Measurements from ENCODE around the gene TDP1. TPM values are rescaled to one million over a fixed set of nuclear protein-coding genes. Genes with fewer than 3 reads are reported as not detected.

Gene TDP1
- total RNA-seq: 1 to 10 TPM; 2.9 to 8.0 (median 7.3) TPM

GRCh38 chr14:89955745-89956660 is at the start of gene TDP1:
Gene TDP1, plus strand, starts transcription at chr14:89955927. Its CDS starts 7,188 bp downstream, at chr14:89963115.
- H3K4me3 ChIP-seq (replicated peaks in 1 of 3): peak within 1 kb of the TSS; percentile 31 to 78 (median 69)
- H3K4me1 ChIP-seq: peaks cover 4 to 6% of the 10 kb centered on the region in 2 donors
- 0 to 1% methylated on average over 42 to 49 of the region's 84 CpGs for WGBS, 2 donors
- peak; percentile 96 to 99 for DNase-seq
- H3K27me3 ChIP-seq: no peaks in the 10 kb centered on the region
- H3K36me3 ChIP-seq: no peaks in the 10 kb centered on the region
- TF ChIP-seq POLR2A (IDR thresholded peaks at IDR 0.05) (peak; percentile 49 to 92), CTCF (IDR thresholded peaks at IDR 0.05) (peak in 2 of 6 experiments; percentile 17 to 35)
- no peaks in the 10 kb centered on the region for H3K9me3 ChIP-seq
- intact Hi-C loops (cut with DNase I): no loop called here
- H3K27ac ChIP-seq: peak within 1 kb of the TSS; percentile 56 to 87 (median 59)

GRCh38 chr14:89906000-89906399 is 49.7 kb upstream of the TDP1 start:
- no peak overlapping the region for H3K27ac ChIP-seq
- H3K4me3 ChIP-seq (replicated peaks in 1 of 3): no peak overlapping the region
- H3K4me1 ChIP-seq: no peaks in the 10 kb centered on the region
- no peaks in the 10 kb centered on the region for H3K9me3 ChIP-seq
- DNase-seq: no peak
- intact Hi-C loops (cut with DNase I): no loop called here
- no peak for TF ChIP-seq POLR2A (IDR thresholded peaks at IDR 0.05)
- no peaks in the 10 kb centered on the region for H3K36me3 ChIP-seq
- H3K27me3 ChIP-seq: no peaks in the 10 kb centered on the region

GRCh38 chr14:89907655-89908054 is 48.1 kb upstream of the TDP1 start:
- WGBS, 2 donors: 83 to 85% methylated on average over 4 of the region's 4 CpGs
- no peaks in the 10 kb centered on the region for H3K9me3 ChIP-seq
- H3K36me3 ChIP-seq: no peaks in the 10 kb centered on the region
- DNase-seq: no peak
- H3K4me1 ChIP-seq: peaks cover 0 to 4% of the 10 kb centered on the region in 2 donors
- intact Hi-C loops (cut with DNase I): no loop called here
- no peak overlapping the region for H3K4me3 ChIP-seq (replicated peaks in 1 of 3)
- no peak overlapping the region for H3K27ac ChIP-seq
- no peak for TF ChIP-seq CTCF (IDR thresholded peaks at IDR 0.05)
- TF ChIP-seq POLR2A (IDR thresholded peaks at IDR 0.05): no peak
- no peaks in the 10 kb centered on the region for H3K27me3 ChIP-seq

- no peaks in the 10 kb centered on the region for H3K36me3 ChIP-seq
- no peak overlapping the region for H3K4me3 ChIP-seq (replicated peaks in 1 of 3)
- no peak for TF ChIP-seq CTCF (IDR thresholded peaks at IDR 0.05)
- no peak for TF ChIP-seq POLR2A (IDR thresholded peaks at IDR 0.05)
- DNase-seq: no peak
- peaks cover 0 to 4% of the 10 kb centered on the region in 2 donors for H3K4me1 ChIP-seq
- no peaks in the 10 kb centered on the region for H3K9me3 ChIP-seq
- no peaks in the 10 kb centered on the region for H3K27me3 ChIP-seq
- H3K27ac ChIP-seq: no peak overlapping the region
- 92 to 94% methylated on average over 9 of the region's 9 CpGs for WGBS, 2 donors
- intact Hi-C loops (cut with DNase I): no loop called here
Measured at GRCh38 chr14:89908712-89909450, 46.8 kb upstream of the TDP1 start.

GRCh38 chr14:89909586-89909985 is 46.1 kb upstream of the TDP1 start:
- no peak for TF ChIP-seq CTCF (IDR thresholded peaks at IDR 0.05)
- TF ChIP-seq POLR2A (IDR thresholded peaks at IDR 0.05): no peak
- no peak overlapping the region for H3K27ac ChIP-seq
- no peaks in the 10 kb centered on the region for H3K27me3 ChIP-seq
- no peak overlapping the region for H3K4me3 ChIP-seq (replicated peaks in 1 of 3)
- H3K4me1 ChIP-seq: peaks cover 0 to 4% of the 10 kb centered on the region in 2 donors
- no peak for DNase-seq
- no peaks in the 10 kb centered on the region for H3K36me3 ChIP-seq
- 96 to 98% methylated on average over 9 of the region's 9 CpGs for WGBS, 2 donors
- H3K9me3 ChIP-seq: no peaks in the 10 kb centered on the region
- intact Hi-C loops (cut with DNase I): no loop called here
